ENCODE results near the gene AK1.
"Not testable (repeated sequence)": the region's sequence is repeated elsewhere in the genome, so short reads cannot be mapped to it uniquely, and the experiment has no call there.

The AK1 gene

DNA sequence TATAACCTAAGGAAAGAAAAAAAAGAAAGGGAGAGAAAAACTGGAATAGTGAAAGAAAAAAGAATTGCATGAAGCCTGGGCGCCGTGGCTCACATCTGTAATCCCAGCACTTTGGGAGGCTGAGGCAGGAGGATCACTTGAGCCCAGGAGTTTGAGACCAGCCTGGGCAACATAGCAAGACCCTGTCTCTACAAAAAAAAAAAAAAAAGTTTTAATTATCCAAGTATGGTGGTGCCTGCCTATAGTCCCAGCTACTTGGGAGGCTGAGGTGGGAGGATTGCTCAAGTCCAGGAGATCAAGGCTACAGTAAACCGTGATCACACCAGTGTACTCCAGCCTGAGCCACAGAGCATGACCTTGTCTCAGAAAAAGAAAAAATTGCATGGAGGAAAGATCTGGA, 4.2 kb upstream of the AK1 start:
- DNase-seq: not testable (repeated sequence)

DNA sequence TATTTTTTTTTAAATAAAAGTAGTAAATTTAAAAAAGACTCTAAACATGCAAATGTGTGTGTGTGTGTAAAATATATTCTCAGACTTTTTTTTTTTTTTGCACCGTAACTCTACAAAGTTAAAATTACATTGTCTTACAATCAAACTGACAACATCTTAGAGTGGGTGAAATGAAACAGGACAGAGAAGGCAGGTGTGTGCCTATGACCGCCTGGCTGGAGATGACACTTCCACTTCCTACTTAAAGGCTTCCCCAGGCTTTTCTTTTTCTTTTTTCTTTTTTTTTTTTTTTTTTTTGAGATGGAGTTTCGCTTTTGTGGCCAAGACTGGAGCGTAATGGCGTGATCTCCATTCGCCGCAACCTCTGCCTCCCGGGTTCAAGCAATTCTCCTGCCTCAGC, 2.7 kb upstream of the AK1 start:
- DNase-seq: no peak

DNA sequence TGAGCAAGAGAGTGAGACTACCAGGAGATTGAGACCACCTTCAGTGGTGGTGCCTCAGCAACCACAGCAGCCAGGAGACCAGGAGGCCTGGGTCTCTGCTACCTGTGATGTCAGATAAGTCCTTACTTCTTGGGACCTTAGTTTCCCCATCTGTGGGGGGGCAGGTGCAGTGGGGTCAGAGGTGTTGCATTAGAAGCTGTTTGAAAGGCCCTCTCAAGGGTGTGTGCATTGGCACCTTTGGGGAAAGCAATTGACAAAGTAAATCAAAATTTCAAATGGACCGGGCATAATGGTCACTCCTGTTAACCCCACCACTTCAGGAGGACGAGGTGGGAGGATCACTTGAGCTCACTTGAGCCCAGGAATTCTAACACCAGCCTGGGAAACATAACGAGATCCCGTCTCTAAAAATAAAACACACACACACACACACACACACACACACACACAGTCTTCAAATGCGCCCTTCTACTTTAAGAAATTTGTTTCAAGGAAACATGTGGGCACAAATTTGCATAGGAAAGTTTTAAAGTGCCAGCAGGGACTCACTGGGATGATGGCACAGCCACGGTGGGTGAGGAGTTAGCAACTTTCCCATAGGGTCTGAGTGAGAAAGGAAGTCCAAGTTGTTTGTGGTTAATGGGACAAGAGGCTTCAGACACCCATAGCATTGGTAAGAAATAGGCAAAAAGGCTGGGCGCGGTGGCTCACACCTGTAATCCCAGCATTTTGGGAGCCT, 1.3 kb upstream of the AK1 start:
- no peak for DNase-seq

DNA sequence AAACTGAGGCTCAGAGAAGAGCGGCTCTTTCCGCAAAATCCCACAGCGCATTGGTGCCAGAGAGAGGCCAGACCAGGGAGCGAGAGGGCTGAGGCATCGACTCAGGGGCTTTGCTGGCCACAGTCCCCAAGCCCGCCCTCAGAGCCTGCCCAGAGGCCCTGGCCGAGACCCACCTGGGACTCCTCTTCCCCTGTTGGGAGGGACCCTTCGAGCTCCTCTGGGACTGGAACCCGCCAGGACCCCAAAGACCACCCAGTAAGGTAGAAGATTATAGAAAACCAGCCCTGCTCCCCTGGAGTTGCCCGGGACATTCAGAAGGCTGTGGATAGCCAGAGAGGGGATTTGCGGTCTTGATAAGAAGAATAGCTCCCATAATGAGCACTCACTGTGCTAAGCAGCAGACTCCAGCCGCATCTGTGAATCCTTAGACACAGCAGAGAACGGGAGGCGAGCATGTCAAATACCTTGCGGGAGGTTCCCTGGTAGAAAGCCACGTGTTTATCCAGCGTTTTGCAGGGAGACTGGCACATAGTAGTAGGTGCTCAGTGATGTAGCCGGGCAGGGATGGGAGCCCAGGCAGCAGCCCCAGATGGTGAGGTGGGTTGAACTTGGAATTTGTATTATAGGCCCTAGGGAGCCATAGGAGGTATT, 651 bp upstream of the AK1 start:
- DNase-seq: no peak

DNA sequence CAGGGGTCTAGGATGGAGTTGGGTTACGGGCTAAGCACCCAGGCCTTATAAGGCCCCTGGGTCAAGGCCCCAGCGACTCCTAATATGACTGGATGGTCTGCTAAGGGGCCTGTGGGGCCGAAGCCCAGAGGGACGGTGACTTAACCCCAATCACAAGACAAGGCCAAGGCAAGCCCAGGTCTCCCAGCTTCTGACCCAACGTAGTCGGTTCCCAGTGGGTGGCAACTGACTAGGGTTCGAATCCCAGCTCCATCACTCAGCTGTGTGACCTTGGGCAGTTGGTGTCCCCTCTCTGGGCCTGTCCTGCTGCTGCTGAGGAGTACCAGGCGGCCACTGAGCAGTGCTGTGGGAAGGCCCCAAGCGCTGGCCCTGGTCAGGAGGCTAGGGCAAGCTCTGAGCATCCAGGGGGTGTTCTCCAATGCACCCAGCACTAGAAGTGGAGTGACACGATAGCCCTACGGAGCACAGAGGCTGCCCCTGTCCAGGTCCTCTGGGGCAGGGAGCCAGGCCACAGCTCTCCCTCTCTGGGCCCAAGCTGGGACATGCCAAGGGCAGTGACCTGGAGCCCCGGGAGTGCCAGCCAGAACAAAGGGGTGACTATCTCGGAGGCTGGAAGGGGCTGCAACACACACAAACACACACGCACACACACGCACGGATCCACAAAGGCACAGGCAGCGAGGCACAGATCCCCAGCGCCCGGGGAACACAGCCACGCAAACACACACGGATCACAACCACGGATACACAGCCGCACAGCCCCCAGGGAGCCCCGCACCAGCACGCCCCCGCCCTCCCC, 512 bp downstream of the AK1 start:
- no peak for DNase-seq

DNA sequence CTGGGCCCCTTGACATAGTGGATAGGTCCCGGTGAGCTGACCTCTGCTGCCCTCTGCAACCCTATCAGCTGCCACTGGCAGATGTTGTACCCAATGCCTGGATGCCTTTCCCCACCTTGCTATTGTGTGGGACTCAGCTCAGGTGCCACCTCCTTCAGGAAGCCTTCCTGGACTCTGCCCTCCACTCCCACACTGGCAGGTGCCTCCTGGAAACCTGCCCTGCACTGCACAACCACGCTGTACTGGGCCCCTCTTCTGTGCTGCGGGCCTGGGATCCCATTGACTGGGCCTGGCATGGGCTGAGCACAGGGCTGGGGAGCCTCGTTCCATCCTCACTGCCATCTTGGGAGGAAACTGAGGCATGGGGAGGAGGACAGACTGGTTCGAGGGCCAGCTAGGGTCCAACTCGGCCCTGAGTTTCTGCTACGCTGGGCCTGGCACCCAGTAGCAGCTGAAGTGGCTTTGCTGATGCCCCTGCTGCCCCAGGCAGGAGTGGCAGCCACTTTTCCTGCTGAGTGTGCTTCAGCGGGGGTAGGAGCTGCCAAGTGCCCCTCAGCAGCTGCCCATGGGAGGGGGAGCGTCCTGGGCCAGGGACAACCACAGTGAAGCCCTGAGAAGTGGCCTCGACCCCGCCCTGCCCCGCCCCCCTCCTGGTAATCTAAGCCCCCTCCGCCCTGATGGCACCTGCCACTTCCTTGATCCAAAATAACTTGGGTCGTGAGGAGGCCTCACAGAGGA, 1.3 kb downstream of the AK1 start:
- DNase-seq: no peak

DNA sequence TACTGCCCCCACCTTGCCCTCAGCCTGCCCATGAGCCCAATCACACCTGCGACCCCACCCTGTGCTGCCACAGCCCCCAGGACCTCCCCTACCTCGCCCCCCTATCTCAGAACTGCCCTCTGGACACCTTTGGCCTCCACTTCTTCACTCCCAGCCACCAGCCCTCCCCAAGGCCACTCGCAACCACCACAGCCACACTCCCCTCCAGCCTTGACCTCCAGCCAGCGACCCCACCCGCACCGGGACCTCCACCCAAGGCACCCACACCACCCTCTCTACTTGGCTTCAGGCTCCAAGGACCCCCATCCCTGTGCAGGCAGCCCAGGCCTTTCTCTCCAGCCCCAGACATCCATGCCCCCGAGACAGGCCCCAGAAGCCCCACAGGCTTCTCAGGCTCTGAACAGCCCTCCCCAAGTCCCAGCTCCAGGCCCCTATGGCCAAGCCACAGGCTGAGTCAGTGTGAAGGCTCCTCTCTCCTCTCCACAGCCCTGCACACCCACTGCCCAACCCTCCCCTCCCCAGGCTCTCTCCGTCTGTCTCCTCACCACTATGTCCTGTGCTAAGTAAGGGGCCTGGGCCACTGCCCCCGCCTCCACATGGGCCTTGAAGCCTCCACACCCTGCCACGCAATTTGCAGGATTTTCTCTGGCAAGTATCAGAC, 2.0 kb downstream of the AK1 start:
- no peak for DNase-seq

DNA sequence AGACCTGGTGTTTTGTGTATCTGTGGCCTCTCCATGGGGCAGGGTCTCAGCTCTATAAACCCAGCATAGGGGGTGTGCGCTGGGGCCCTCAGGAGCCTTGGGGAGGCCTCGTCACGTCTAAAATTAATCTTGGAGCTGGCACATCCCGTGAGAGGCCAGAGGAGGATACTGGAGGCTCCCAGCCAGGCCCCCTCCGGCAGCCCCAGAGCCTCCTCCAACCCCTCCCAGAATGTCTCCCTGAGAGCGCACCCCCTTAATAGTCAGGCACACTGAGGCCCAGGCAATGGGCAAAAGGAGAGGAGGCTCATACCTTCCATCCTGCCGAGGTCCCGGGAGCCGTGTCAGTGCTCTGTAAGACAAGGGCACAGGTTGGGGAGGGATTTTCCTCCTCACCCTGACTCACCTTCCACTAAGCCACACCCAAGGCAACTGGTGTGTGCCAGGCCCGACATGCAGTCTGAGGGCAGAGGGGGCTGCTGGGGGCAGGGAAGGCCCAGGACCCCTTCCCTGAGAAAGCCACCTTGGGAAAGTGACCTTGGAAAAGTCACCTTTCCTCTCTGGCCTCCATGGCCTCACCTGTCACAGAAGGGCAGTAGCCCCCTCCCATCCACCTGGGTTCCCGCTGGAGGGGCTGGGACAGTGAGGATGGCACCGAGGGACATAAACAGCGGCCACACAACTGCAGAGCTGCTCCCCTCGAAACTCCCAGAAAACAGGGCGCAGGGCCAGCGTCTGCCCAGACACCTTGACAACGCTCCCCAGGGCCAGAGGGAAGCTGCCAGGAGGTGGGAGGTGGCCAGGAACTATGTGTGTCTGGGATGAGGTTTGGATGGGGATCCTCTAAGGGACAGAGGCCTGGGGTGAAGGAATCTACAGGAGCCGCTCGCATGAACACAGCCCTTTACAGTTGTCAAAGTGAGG, 2.9 kb downstream of the AK1 start:
- no peak for DNase-seq

DNA sequence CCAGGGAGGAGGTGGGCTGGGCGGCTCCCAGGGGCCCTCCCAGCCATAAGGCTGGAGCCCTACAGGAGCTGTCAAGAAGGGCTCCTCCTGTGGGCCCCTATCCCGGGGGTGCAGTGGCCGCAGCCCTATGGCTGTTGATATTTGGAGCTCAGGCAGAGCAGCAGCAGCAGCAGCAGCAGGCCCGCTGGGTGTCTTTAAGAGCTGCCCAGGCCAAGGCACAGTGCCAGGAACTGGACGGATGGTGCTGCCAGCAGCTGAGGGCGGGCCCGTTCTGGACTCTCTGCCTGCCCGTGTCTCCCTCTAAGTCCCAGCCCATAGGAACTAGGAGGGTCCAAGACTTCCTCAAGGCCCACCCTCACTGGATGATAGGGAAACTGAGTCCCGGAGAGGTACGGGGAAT, 3.6 kb downstream of the AK1 start:
- DNase-seq: no peak

DNA sequence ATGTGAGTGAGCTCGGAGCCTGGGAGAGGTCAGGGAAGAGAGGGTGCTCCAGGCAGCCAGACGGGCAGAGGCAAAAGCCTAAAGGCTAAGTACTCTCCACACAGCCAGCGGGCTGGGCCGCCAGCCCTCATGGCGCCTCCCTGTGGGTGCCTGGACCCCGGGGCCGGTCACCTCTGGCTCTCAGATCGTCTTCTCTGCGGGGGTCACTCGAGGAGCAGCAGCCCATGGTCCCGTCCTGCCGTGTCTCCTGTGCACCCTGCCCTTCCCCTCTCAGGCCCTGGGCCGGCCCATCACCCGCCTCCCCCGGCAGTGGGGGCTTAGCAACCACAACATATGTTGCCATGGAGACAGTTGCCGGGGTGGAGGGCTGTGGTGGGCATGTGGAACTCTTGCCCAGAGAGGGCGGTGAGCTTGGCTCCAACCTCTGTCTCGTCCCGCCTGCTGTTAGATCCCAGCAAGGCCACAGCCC, 4.2 kb downstream of the AK1 start:
- no peak for DNase-seq

DNA sequence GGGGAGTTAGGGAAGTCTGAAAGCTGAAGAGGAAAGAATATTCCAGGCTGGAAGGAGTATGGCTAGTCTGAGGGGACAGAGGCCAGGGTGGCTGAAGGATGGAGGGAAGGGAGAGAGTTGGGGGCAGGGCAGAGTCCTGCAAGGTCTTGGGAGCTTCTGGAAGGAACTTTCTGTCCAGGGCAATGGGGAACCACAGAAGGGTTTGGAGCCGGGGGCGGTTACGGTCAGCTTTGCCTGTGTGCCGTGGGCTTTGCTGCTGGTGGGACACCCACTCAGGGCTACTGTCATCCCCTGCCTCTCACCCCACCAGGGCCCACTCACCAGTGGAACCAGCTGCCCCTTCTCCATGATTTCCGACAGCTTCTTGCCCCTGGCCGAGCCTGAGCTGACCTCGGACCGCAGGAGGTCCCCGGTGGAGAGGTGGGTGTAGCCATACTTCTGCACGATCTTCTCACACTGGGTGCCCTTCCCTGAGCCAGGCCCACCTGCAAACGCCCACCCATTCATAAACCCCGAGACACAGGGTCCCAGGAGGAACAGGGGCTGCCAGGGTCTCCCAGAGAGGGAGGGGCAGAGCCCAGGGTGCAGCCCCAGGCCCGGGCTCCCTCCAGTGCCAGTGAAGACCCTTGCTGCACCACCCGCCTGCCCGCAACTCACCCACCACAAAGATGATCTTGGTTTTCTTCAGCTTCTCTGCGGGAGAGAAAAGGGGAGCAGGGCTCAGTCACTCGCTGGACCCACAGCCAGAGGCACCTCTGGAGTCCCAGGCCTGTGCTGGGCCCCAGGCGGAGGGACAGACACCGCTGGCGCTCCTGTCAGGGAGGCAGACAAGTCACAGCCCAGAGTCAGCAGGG, 4.9 kb downstream of the AK1 start:
- DNase-seq: no peak

DNA sequence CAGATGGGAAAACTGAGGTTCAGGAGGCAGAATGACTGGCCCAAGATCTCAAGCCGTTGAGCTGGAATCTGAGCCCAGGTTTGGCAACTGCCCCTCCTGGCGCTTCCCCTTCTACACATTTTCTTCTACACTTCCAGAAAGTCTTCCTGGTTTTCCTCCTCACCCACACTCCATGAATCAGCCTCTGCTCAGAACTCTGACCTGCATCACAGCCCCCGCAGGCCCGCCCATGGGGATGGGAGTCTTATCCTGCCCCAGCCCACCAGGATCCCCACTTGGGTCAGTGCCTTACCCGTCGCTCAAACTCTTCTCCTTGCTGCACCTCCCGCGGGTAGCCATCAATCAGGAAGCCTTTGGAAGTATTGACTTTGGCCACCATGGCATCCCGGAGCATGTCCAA, 5.9 kb downstream of the AK1 start:
- DNase-seq: no peak

DNA sequence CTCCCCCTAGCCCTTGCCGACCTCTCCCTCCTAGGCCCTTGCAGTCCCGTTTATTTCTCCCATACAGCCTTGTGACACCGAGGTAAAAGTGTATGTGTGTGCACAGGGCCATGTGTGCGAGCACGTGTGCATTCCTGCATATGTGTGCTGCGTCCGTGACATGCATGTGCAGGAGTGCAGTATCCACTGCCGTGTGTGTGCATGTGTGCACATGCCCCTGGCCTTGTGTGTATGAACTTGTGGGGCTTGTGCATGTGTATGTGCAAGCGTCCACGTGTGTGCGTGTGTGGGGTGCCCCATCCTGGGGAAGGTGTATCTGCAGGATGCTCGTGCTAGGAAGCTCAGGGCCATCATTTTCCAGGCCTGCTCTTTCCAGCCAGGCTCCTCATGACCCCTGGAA, 6.6 kb downstream of the AK1 start:
- no peak for DNase-seq

DNA sequence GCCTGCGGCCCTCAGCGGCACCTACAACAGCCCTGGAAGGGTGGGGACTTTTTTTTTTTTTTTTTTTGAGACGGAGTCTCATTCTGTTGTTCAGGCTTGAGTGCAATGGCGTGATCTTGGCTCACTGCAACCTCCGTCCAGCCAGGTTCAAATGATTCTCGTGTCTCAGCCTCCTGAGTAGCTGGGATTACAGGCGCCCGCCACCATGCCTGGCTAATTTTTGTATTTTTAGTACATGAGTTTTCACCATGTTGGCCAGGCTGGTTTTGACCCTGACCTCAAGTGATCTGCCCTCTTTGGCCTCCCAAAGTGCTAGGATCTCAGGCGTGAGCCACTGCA, 7.4 kb downstream of the AK1 start:
- not testable (repeated sequence) for DNase-seq

DNA sequence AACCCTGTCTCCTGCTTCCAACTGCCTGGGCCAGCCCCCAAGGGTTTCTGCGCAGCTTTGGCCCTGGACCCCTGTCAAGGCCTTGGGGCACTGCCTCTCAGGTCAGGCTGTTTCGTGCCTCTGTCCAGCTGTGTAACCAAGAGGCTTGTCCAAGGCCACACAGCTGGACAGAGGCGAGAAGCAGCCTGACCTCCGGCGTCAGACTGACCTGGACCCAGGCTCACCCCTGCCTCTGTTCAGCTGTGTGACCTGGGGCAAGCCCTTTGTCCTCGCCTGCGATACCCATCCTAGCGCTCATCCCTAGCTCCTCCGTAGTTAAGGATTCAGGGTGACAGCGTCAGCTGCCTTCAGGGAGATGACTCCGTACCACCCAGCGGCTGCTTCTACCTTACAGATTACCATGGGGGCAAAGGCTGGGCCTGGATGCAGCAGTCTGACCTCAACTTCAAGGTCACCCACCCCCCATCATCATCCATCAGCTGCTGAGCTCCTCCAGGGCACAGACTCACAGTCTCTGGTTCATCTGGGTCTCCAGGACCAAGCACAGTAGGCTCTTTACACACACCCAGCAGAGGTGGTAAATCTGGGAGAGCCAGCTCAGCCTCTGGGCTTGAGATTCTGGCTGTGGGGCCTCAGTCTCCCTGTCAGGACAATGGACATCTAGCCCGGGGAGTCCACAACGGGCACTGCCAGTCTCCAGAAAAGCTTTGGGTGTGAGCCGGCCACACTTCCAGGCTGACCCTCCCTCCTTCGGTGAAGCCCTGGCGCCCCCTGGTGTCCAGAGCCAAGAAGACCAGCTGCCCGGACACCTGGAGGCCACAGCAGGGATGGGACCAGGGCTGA, 7.9 kb downstream of the AK1 start:
- DNase-seq: peak; percentile 87

DNA sequence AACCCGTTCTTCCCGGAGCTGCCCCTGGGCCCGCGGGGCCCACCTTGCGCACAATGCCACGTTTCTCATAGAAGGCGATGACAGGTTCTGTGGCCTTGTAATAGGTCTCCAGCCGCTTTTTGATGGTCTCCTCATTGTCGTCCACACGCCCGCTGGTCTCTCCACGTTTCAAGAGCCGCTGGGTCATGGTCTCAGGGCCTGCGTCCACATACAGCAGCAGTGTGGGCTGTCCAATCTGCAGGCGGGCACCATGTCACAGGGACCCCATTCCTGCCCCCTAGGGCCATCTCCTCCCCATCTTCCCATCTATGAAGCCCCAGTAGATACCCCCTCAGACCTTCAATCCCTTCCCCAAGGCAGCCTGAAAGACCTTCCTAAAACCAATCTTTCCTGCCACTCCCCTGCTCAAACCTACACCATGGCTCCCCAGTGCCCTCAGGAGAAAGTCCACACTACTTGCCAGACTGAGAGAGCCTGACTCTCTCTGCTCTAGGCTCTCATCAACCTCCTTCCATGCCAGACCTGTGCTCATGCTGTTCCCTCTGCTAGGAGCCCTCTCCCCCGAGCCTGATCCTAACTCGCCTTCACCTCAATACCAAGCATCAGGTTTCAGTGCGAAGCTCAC, 9.1 kb downstream of the AK1 start:
- no peak for DNase-seq

DNA sequence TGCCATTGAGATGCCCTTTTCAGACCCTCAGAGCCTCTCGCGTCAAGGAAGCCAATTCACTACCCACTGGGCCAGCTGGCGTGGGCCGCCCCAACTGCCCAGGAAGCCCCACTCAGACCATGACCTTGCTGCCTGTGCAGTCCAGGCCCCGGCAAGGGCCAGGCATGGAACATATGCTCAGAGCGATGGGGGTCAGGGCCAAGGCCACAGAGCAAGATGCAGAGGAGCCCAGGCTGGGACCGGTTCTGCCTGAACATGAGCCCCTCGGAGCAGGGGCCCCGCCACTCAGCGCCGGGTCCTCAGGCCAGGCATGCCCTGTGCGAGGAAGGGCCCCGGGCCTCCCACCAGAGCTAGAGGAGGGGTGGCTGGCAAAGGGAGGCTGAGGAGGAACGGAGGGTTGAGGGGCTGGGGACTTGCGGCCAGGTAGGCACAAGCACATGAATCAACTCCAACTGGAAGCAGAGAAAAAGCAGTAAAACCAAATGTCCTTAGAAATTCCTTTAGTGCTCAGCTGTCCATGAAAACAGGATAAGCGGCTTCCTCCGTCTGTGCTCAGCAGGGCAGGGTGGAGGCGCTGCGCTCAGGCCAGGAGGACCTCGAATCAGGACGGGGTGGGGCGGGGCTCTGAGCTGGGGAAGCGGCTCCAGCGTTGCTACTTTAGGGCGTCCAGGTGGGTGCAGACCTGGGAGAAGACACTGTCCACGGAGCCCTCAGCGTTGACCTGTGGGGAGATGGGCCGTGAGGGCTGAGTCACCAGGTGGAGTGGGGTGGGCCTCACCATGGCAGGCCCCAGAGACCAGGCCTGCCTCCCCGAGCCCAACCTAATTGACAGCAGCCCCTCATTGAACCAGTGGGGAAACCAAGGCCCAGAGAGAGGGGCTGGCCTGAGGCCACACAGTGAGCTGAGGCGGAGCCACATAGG, 9.9 kb downstream of the AK1 start:
- DNase-seq: no peak

DNA sequence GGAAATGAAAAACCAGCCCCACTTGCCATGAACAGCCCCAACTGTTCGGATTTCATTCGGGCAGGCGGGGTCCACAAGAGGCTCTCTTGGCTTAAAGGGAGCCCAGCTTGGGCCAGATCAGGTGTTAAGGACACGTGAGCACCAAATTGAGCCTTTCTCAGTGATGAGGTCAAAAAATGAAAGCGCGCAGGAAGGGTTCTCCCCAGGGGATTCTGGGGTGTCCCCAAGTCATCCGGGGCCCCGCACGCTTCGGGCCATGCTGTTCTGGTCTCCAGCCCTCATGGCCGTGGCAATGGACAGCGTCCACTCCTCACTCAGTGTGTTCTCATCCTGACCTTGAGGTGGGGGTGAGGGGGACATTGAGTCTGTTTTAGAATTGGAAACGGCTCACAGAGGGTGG, 10.9 kb downstream of the AK1 start:
- DNase-seq: no peak
